CD1c-positive myeloid dendritic cell (primary cell): ENCODE results near the gene GCK.
A peak's percentile ranks its signal among the peaks of the same experiment; 100 is the strongest.

ENCODE experiments used
- DNase-seq: peaks from one replicate; pipeline ENCODE4 v3.0.0-alpha.2; 2016; ENCODE audit errors: extremely low spot score

The GCK gene

DNA sequence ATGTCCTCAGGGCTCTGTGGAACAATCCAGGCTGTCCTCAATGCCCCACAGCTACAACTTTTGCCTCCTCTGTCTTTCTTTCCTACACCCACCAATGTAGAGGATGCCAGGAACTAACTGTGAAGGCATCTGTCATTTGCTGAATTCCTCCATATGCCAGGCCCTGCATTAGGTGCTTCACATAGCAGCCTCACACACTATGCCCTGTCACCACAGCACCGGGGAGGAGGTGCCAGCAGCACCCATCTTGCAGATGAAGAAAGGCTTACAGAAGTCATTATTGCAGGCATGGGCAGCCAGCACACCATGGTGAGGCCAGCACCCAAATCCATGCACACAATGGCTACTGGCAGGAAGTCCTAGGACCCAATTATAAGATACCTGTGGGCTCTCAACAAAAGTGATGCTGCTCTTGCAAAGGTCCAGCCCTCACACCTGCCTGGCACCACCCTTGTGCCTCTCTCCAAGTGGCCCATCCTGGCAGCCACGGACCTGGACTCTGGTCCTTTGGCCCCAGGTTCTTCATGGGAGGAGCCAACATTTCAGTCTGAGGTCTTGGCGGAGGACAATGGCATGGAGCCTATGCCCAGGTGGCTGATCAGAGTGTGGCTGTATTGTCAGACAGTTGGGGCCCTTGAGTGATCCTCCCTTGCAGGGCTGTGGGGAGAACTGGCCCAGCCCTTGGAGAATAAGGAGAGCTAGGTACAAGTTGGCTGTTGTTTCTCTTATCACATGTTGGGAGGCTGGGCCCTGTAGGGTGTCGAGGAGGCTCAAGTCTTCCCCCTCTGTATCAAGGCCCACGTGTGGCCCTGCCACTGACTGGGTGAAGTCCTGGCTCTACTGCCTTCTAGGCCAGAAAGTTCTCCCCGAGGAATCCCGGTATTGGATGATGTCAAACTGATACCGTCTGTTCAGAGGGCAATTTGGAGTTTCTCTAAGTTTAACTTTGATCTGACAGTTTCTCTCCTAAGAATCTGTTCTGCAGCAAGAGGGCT is 33.8 kb downstream of the GCK start:
- no peak for DNase-seq

GRCh38 chr7:44154703-44155102 is 34.5 kb downstream of the GCK start:
- no peak for DNase-seq

DNA sequence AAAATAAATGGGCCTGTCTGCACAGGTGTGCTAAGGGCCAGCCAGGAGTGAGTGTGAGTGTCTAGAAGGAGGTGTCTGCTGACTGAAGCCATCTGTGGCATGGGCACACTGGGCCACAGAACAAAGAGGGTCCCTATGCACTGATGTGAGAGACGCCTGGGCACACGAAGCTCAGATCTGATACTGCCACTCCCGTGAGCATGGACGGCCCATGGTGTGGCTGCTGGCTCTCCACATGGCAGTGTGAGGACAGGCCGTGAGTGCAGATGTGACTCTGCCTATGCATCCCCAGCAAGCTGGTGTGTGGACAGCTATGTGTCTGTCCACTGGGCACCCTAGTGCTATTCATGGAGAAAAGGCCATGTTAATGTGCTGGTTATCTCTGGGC is 35.3 kb downstream of the GCK start:
- no peak for DNase-seq

DNA sequence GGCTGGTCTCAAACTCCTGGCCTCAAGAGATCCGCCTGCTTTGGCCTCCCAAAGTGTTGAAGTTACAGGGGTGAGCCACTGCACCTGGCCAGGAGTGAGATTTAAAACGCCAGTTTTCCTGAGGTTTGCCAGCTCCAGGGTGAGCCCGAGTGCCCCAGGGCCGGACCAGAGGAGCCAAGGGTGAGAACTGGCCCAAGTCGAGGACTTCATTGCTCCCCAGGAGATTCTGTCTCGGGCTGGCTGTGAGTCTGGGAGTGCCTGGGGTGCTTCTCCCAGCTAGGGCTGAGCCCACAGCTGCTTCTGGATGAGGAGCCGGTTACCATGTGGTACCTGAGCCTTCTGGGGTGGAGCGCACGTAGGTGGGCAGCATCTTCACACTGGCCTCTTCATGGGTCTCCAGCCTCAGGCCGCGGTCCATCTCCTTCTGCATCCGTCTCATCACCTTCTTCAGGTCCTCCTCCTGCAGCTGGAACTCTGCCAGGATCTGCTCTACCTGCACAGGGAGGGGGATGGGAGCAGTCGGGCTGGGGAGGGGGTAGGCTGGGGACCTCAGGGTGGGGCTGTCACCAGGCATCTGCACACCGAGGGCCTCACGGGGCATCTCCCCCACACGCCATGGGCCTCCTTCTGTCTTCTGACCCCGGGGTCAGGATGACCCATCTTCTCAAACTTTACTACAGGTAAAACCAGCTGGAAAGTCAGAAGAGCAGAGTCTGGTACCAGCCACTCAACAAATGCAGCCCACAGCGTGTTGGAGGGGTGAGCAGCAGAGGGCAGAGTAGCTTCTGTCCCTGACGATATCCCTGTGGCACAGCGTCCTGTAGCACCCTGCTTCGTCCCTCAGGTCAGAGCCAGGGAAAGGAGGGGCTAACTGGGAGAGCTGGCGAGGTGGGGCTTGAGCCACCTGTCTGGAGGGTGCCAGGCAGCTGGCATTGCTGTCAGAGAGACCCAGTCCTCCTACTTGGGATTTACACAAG is 36.0 kb downstream of the GCK start:
- no peak for DNase-seq

DNA sequence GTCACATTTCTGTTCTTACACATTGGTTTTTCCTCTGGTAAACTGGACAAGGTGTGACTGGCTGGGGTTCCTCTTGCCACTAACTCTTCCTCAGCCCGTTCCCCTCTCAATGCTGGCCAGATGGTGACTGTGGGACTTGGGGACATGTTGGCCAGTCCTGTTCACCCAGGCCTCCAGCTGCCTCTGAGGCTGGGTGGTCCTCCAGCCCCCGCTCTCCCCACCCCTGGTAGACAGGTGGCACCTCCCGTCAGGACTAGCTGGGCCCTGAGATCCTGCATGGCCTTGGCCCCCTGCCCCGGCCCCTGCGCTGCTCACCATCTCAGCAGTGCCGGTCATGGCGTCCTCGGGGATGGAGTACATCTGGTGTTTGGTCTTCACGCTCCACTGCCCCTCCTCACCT is 37.3 kb downstream of the GCK start:
- DNase-seq = no peak

DNA sequence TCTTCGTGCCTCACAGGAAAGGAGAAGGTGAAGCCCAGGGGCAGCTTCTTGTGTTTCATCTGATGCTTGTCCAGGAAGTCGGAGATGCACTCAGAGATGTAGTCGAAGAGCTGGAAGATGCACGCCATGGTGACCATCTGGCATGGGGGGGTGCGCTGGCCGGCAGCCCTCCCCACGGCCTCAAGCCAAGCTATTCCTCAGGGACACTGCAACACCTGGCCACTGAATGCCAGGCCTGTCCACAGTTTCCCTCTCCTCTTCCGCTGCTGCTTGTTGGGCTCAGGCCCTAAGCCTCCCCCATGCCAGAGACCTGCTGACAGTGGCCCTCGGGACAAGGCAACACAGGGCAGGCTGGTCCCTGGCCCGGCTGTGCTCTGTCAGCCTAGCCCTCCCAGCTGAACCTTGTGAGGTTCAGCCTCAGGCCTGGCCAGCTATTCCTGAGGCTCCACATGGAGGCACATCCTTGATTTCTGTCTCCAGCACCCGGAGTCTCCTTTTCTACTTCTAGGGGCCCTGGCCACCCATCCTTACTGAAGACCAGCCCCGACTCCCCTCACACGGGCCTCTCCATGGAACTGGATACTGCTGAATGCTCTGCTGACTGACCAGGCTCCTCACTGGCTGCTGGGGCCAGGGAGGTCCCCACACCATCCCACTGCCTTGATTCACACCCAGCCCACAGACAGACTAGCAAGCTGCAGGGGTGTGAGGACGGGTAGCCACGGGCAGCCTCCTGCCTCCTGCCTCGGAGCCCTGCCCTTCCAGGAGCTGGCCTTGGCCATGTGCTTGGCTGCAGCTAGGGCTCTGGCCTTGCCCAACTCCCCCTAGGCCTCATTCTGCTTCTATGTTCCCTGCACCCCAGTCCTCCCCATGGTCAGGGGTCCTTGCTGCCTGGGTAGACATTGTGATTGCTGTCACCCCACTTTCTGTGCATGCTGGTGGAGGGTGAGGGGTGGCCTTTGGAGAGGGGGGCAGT is 38.0 kb downstream of the GCK start:
- DNase-seq = no peak

DNA sequence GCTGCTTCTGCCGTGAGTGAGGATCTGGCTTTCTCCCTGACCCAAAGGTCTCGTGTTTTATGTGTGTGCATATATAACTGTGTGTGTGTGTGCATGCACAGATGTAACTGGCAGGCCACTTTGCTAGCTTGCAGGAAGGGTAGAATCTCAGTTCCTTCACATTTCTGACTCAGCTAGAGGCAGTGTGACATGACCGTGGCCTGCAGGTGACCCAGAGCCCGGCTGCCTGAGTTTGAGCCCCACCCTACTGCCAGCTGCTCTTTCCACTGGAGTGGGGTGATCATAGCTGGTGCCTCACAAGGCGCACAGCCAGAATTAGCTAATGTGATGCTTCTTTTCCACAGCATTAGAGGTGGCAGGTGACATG is 38.8 kb downstream of the GCK start:
- DNase-seq = peak; percentile 21

DNA sequence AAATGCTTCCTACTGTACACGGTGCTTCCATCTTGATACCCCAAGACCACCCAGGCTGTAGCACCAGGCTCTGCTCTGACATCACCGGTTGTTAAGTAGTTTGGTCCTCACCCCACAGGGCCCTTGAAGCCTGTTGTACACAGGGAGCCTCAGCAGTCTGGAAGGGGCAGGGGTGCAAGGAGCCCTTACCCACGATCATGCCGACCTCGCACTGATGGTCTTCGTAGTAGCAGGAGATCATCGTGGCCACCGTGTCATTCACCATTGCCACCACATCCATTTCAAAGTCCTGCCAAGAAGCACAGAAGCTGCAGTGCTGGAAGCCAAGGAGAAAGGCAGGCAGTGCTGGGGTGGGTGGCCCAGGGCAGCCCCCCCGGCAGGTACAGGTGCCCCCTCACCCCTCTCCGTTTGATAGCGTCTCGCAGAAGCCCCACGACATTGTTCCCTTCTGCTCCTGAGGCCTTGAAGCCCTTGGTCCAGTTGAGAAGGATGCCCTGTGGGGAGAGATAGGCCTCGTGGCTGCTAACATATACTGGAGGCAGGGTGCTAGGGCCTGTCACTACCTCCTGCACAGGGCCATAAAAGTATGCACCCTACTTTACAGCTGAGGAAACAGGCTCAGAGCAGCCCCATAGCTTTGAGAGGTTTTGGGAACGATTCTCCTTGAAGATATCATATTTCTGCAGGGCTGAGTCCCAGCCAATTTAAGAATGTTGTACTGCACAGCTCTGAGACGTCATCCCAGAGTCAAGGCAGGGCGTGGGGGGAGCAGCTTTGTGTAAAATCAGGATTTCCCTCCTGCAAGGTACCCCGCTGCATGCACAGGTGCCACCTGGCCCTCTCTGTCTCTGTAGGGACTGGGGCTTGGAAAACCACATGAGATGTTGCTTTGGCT is 39.4 kb downstream of the GCK start:
- no peak for DNase-seq

DNA sequence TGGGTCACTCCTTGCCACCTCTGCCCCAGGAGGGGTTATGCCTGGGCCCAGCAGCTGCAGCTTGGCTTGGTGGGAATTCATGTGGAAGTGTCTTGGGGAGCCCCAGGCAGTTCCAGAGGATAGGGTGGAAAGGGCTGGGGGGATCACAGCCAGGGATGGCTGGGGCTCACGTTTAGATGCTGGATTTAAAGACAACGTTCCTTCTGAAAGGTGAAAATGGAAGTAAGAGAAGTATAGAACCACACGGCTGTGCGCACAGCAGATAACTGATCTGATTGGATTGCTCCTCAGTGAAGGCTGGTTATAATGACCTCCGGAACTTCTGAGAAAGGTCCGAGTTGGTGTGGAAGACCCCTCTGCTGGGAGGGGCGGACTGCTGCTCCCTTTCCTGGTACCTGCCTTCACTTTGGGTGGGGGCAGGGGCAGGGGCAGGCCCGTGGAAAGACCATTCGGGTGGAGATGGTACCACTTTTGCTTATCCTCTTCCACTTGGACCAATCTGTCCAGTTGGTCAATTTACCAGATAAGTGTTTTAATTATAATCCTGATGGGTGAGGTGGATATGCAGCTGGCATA is 40.2 kb downstream of the GCK start:
- DNase-seq = no peak

GRCh38 chr7:44148166-44148565 is 41.1 kb downstream of the GCK start:
- no peak for DNase-seq

DNA sequence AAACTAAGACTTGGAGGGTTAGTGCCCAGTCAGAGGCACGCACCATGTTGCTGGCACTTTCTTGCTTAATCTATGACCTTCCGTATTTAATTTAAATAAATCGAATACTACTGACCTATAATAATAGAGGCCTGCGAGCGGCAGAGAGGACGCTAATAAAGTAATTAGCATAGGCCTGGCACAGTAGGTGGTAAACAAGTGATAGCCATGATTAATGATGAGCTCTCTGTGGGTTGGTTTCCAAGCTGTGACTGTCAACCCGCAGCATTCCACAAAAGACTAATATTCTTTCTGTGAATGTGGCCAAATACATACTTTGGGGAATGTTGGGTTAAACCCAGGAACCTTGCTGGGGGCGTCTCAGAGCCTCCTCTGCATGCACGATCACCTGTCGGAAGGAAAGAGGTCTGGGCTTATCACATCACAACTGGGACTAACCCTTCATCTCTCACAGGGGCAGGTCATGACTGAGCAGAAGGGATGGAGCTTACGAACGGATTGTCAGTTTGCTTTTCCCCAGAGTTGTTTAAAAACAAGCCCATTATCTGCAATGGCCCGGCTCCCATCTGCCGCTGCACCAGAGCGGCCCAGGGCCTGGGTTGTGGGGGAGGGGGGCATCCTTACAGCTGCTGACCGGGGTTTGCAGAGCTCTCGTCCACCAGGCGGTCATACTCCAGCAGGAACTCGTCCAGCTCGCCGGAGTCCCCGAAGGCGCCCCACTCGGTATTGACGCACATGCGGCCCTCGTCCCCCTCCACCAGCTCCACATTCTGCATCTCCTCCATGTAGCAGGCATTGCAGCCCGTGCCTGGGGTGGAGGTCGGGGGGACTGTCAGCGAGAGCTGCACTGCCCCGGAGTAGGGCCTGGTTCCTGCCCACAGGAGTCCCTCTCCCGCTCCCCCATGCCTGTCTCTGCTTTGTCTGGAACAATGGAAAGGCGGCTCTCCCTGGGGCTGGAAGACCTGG is 41.9 kb downstream of the GCK start:
- DNase-seq = no peak

- DNase-seq = peak; percentile 53
These were observed 43.0 kb downstream of the GCK start for GRCh38 chr7:44145969-44146911.

DNA sequence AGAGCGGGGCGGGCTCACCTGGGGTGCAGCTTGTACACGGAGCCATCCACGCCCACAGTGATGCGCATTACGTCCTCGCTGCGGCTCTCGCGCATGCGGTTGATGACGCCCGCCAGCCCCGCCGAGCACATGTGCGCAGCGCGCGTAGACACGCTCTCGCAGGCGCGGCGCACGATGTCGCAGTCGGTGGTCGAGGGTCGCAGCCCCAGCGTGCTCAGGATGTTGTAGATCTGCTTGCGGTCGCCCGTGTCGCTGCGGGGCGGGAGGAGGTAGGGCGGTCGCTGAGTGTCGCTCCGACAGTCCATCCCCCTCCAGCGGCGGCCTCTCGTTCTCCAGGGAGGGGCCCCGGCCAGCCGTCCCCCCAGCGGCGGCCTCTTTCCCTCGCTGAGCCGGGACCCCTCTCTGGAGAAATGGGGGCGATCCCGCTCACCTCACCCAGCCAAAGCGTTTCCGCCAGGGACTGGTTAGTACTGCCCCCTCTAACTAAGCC is 43.7 kb downstream of the GCK start:
- DNase-seq = peak; percentile 19

DNA sequence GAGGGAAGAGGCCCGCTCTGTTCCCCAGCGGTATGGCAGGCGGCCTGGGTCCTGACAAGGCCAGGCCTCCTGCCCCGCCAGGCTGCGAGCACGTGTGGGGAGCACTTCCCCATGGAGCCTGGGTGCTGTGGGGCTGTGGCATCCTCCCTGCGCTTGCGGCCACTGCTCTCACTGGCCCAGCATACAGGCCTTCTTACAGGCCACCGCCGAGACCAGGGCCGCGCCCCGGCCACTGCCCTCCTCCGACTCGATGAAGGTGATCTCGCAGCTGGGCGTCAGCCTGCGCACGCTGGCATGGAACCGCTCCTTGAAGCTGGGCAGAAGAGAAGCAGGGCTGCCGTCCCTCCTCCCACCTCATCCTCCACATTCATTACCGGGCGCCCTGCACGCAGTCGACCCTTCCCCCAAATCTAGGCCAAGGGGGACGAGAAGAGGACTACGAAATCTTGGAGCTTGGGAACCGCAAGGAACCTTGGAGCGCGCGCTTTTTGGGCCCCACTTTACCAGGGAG is 44.2 kb downstream of the GCK start:
- no peak for DNase-seq

DNA sequence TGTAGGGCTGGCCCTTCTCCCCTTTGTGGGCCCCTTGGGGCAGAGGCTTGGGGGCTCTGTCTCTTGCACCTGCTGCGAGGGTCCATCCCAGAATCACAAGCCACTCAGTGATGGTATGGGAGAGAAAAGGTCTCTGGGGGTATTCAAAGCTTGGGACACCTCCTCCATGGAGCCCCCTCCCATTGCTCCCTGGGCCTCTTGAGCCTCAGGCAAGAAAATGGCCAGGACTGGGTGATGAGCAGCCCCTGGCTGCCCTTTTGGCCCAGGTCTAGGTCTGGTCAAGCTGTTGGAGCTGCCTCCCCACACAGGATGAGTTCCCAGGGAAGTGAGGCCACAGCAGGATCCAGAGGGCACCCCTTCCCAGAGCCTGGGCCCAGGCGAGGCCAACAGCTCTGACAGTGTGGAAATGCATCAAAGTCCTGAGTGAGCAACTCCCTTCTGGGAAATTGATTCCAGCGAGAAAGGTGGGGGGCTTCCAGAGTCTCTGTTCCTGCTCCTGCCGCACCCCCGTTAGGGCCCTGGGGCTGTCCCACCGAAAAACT is 44.7 kb downstream of the GCK start:
- DNase-seq = no peak

- no peak for DNase-seq
These were observed 45.5 kb downstream of the GCK start for GRCh38 chr7:44143646-44144250.

DNA sequence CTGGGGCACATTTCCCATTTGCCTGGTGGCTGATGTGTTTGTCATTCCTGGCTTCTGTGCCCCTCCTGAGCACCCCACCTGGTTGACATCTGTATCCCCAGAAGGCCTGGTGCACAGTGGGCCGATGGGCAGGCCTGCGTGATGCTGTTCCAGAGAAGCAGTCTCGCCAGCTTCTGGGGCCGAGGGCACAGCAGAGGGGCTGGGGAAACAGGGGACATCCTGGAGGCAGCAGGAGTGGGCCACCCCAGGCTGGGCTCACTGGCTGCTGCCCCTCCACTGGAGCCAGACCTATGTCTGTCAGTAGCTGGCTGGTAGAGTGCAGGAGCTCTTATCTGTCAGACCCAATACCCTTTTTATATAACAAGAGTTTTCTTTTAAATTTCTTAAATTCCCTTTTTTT is 47.2 kb downstream of the GCK start:
- DNase-seq = no peak
